Measurements from ENCODE around the gene GSS. TPM values are rescaled to one million over a fixed set of nuclear protein-coding genes. Genes with fewer than 3 reads are reported as not detected.

The GSS gene
- total RNA-seq, 2 donors from 2014 or later = 72.5 to 112 TPM

GRCh38 chr20:34995192-34995591 is 39.6 kb upstream of the GSS start:
- ATAC-seq (no peak), DNase-seq (no peak)
- intact Hi-C loops (cut with DNase I, micrococcal nuclease) = no loop called here

- ATAC-seq = no peak
- intact Hi-C loops (cut with DNase I, micrococcal nuclease) = no loop called here
- DNase-seq = no peak
These were observed 39.0 kb upstream of the GSS start for GRCh38 chr20:34994509-34995131.

GRCh38 chr20:34993941-34994508 is 38.4 kb upstream of the GSS start:
- DNase-seq = no peak
- no peak for ATAC-seq
- intact Hi-C loops (cut with DNase I, micrococcal nuclease) = no loop called here

GRCh38 chr20:34992751-34993417 is 37.3 kb upstream of the GSS start:
- no peak for ATAC-seq
- no peak for DNase-seq
- intact Hi-C loops (cut with DNase I, micrococcal nuclease) = no loop called here

- intact Hi-C loops (cut with DNase I, micrococcal nuclease) = no loop called here
- no peak for ATAC-seq
- no peak for DNase-seq
These were observed 35.1 kb upstream of the GSS start for GRCh38 chr20:34990661-34991214.

- intact Hi-C loops (cut with DNase I, micrococcal nuclease) = no loop called here
- no peak for DNase-seq
- ATAC-seq = no peak
These were observed 34.6 kb upstream of the GSS start for GRCh38 chr20:34990231-34990630.

- ATAC-seq (no peak), DNase-seq (no peak)
- intact Hi-C loops (cut with DNase I, micrococcal nuclease) = no loop called here
These were observed 34.1 kb upstream of the GSS start for GRCh38 chr20:34989670-34990069.

- no peak for ATAC-seq
- no peak for DNase-seq
- intact Hi-C loops (cut with DNase I, micrococcal nuclease) = no loop called here
These were observed 33.5 kb upstream of the GSS start for GRCh38 chr20:34989118-34989517.

GRCh38 chr20:34988191-34988540 is 32.6 kb upstream of the GSS start:
- ATAC-seq (no peak), DNase-seq (no peak)
- intact Hi-C loops (cut with DNase I, micrococcal nuclease) = no loop called here

- no peak for ATAC-seq
- DNase-seq = no peak
- intact Hi-C loops (cut with DNase I, micrococcal nuclease) = no loop called here
These were observed 31.9 kb upstream of the GSS start for GRCh38 chr20:34987288-34988190.

GRCh38 chr20:34986311-34987287 is 31.0 kb upstream of the GSS start:
- no peak for ATAC-seq
- intact Hi-C loops (cut with DNase I, micrococcal nuclease) = no loop called here
- no peak for DNase-seq

- ATAC-seq (no peak), DNase-seq (no peak)
- intact Hi-C loops (cut with DNase I, micrococcal nuclease) = no loop called here
These were observed 30.1 kb upstream of the GSS start for GRCh38 chr20:34985461-34986310.

GRCh38 chr20:34984756-34985261 is 29.2 kb upstream of the GSS start:
- no peak for DNase-seq
- no peak for ATAC-seq
- intact Hi-C loops (cut with DNase I, micrococcal nuclease) = no loop called here

- intact Hi-C loops (cut with DNase I, micrococcal nuclease) = no loop called here
- ATAC-seq (peak; percentile 81), DNase-seq (no peak)
These were observed 28.6 kb upstream of the GSS start for GRCh38 chr20:34983995-34984735.

- intact Hi-C loops (cut with DNase I, micrococcal nuclease) = no loop called here
- DNase-seq = no peak
- peak; percentile 14 for ATAC-seq
These were observed 27.6 kb upstream of the GSS start for GRCh38 chr20:34983089-34983820.

All from left colon (tissue), 2 donors.